Measurements from ENCODE around the gene SLC50A1.

The SLC50A1 gene

GRCh38 chr1:155177918-155178281, 42.2 kb downstream of the SLC50A1 start:
- Histone ChIP-seq H3K4me3 (no peak overlapping the region), H3K27ac (no peak overlapping the region)

GRCh38 chr1:155178441-155179111, 42.9 kb downstream of the SLC50A1 start:
- H3K4me3 ChIP-seq: no peak overlapping the region
- H3K27ac ChIP-seq: no peak overlapping the region

DNA sequence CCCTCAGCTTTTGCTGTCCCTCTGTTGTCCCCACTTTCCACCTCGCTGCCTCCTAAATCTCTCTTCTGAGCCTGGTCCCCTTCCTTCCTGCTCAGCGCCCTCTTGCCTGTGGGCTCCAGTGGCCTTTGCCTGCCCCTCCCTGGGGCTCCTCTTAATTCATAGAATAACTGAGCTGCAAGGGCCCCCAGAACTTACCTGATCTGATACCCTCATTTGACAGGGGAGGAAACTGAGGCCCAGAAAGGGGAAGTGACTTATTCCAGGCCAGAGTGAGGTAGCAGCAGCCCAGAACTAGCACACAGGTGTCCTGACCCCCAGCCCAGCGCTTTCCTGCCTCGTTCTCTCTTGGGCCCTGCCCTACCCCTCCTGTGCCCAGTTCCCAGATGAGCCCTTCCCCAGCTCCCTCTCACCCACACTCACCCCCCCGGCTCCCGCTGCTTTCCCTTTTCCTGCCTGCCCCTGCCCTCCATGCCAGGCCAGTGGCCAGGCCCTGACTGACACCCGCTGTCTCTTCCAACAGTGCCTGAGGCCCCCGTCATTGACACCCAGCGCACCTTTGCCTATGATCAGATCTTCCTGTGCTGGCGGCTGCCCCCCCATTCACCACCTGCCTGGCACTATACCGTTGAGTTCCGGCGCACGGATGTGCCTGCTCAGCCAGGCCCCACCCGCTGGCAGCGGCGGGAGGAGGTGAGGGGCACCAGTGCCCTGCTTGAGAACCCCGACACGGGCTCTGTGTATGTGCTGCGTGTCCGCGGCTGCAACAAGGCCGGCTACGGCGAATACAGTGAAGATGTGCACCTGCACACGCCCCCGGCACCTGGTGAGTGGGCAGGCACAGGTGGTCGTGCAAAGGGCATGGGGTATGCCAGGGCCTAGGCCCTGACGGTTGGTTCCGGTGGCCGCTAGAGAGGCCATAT, 43.7 kb downstream of the SLC50A1 start:
- H3K27ac ChIP-seq: no peak overlapping the region

DNA sequence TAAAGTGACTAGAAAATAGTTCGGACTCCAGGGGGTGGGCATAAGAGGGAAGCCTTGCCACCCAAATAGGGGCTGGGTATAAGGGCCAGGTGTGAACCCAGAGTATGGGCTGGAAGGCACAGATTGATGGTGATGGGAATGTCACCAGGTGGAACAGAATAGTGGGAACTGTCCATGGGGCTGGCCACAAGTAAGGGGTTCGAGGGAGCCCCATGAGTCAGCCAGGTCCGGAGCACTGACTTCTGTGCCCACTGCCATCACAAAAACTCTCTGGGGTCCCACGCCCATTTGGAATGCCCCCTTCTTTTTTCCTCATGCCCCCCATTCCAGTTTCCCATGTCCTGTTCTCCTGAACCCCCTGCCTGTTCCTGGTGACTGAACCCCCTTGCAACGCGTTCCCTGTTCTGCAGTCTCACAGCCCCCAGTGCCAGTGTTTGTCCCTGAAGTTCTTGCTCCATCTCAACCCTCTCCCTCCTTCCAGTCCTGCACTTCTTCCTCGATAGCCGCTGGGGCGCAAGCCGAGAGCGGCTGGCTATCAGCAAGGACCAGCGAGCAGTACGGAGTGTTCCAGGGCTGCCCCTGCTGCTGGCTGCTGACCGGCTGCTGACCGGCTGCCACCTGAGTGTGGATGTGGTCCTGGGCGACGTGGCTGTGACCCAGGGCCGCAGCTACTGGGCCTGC, 45.9 kb downstream of the SLC50A1 start:
- no peak overlapping the region for H3K27ac ChIP-seq
- no peak overlapping the region for H3K4me3 ChIP-seq

More for the DNA sequence above, 43.7 kb downstream of the SLC50A1 start:
- no peak overlapping the region for H3K4me3 ChIP-seq

GRCh38 chr1:155182052-155182550, 46.4 kb downstream of the SLC50A1 start:
- no peak overlapping the region for H3K27ac ChIP-seq

GRCh38 chr1:155183775-155184221, 48.1 kb downstream of the SLC50A1 start:
- Histone ChIP-seq H3K4me3 (no peak overlapping the region), H3K27ac (peak overlapping the region in 1 of 21 experiments; percentile 49)

More at GRCh38 chr1:155182052-155182550, 46.4 kb downstream of the SLC50A1 start:
- H3K4me3 ChIP-seq: no peak overlapping the region

DNA sequence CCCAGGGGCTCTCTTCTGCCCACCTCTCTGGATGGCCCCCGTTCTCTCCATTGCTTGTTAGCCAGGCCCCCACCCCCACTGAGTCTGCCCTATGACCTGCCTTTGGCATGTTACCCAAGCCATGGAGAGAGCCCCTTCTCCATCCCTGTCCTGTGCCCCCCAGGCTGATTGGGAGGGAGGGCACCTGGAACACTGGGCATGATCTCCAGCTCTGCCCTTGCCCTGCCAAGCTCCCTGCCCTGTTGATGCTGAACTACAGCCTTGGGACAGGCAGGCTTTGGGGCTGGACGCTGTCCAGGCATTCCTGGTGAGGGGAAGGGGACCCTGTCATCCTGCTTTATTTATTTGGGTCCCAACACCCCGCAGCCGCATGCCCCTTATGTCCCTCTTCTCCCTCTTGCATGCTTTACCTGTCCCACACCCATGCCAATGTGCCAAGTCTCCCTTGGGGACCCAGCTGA, 48.7 kb downstream of the SLC50A1 start:
- Histone ChIP-seq H3K27ac (peak overlapping the region in 1 of 21 experiments; percentile 49), H3K4me3 (no peak overlapping the region)

DNA sequence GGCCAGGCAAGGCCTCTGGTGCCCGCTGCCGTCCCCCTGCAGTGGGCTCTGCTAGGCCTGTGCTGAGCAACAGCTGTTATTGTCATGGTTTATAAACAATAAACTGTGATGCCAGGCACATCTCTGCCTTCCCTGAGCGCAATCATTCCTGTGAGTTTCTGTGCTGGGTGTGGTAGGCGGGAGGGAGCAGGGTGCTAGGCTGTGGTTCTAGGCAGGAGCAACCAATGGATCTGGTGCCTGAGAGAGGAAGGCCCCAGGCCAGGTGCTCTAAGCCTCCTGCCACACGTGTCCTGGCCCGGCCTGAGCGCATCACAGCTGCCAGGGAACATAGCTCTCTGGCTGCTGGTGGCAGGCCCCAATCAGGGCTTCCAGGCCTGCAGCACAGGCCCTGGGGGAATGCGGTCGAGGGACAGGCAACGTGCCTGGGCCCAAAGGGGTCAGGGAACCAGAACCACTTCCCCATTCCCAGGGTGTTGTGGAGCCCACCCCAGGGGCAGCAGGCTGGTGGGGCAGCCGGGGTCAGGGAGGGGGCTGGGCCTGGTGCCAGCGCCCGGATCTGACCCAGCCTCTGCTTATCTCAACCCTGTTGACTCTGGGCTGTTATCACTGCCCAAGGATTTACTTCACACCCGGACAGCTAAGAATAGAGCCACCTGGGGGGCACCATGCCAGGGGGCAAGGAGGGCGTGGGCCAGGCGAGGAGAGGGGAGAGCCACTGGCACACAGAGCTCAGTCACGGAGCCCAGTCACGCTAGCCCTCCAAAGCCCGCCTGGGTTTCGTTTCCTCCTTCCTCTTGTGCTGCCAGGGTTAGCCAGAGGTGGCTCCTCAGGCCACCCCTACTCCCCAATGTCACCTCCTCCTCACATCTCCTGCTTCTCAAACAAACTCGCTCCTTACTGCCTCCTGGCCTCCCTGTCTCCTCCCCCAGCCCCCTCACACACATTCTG, 49.5 kb downstream of the SLC50A1 start:
- Histone ChIP-seq H3K4me3 (no peak overlapping the region), H3K27ac (peak overlapping the region in 4 of 21 experiments; percentile 21 to 49 (median 32))

- Histone ChIP-seq H3K27ac (peak overlapping the region in 1 of 21 experiments; percentile 49), H3K4me3 (no peak overlapping the region)
These were observed 50.1 kb downstream of the SLC50A1 start for GRCh38 chr1:155185783-155186066.

DNA sequence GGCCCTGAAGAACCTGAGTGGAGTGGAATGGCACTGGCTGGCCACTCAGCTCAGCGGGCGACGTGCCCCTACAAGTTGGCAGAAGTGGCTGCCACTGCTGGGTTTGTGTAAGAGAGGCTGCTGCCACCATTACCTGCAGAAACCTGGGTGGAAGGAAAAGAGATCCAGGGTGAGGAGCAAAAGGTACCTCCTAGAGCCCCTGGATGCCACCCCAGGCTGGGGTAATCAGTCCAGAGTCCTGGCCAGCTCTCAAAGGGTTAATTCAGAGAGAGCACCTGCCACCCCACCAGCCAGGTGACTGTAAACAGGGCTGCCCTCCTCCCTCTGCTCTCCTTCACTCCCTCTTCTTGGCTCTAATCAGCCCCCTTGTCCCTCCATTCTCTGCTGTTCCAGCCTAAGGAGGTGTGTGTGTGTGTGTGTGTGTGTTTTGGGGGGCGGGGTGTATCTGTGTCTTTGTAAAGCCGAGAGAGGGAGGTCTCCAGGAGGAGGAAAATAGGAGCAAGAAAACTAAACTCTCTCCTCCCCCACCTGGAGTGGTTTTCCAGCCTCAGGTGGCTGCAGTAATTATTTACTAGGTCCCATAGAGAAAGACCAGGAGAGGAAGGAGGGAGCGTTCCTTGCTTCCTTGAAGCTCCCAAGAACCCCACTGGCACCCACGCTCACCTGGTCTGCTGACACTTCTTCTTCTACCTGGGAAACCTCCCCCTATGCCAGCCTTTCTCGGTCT, 50.6 kb downstream of the SLC50A1 start:
- Histone ChIP-seq H3K27ac (peak overlapping the region in 1 of 21 experiments; percentile 16), H3K4me3 (no peak overlapping the region)

GRCh38 chr1:155186794-155187455, 51.3 kb downstream of the SLC50A1 start:
- peak overlapping the region in 1 of 21 experiments; percentile 16 for H3K27ac ChIP-seq
- no peak overlapping the region for H3K4me3 ChIP-seq

DNA sequence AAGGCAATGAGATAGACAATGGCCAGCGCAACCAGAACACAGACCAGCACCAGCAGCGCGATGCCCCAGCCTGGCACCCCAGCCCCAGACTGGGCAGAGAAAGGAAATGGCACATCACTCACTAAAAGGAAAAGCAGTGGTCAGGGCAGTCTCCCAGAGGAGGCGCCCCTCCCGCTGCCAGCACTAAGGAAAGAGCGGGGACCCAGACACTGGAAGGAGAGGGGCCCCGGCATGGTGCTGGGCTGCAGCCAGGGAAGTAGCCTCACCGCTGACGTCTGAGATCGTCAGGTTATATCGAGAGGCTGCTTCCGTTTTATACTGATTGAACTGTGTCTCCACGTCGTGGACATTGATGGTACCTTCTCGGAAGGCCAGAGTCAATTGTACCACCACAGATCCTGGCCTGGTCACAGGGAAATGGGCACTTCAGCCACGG, 51.8 kb downstream of the SLC50A1 start:
- H3K27ac ChIP-seq: peak overlapping the region in 1 of 21 experiments; percentile 16

GRCh38 chr1:155188268-155188667, 52.6 kb downstream of the SLC50A1 start:
- no peak overlapping the region for H3K4me3 ChIP-seq
- peak overlapping the region in 2 of 21 experiments; percentile 11 to 17 for H3K27ac ChIP-seq

More for the DNA sequence above, 51.8 kb downstream of the SLC50A1 start:
- no peak overlapping the region for H3K4me3 ChIP-seq
